ENCODE results near the gene PDK2.

DNA sequence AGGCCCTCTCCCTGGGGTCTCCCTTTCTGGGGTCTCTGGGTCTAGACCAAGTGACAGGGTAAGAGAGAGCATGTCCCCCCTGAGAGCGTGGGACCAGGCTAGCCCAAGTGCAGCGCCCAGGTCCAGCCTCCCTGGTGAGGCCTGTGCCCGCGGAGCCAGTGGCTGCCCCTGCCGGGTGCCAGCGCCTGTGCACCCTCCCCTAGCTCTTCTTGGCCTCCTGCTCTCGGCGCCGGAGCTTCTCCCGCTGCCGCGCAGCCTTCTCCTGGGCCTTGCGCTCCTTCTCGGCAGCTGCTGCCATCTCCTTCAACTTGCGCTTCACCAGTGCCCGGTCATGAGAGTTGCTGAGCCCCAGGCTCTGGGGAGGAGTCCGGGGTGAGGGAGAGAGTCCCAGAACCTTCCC lies 17.5 kb downstream of the PDK2 start:
- TF ChIP-seq, protein P1, sequence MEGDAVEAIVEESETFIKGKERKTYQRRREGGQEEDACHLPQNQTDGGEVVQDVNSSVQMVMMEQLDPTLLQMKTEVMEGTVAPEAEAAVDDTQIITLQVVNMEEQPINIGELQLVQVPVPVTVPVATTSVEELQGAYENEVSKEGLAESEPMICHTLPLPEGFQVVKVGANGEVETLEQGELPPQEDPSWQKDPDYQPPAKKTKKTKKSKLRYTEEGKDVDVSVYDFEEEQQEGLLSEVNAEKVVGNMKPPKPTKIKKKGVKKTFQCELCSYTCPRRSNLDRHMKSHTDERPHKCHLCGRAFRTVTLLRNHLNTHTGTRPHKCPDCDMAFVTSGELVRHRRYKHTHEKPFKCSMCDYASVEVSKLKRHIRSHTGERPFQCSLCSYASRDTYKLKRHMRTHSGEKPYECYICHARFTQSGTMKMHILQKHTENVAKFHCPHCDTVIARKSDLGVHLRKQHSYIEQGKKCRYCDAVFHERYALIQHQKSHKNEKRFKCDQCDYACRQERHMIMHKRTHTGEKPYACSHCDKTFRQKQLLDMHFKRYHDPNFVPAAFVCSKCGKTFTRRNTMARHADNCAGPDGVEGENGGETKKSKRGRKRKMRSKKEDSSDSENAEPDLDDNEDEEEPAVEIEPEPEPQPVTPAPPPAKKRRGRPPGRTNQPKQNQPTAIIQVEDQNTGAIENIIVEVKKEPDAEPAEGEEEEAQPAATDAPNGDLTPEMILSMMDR (IDR thresholded peaks at IDR 0.05) = no peak
- no peak for TF ChIP-seq POLR2A (IDR thresholded peaks at IDR 0.05)
